GM23338 (cell line): ENCODE data around the gene COL15A1. TPM values are rescaled to one million over a fixed set of nuclear protein-coding genes. Genes with fewer than 3 reads are reported as not detected.

ENCODE experiments used
- ATAC-seq: fragments of 200-7000 bp; cut with Tn5 transposase; 3 replicates; pipeline ENCODE4 v1.9.1; 2020
- DNase-seq: peaks from one replicate; pipeline ENCODE4 v3.0.0-alpha.2; 2015; ENCODE audit warnings: low spot score
- H2AFZ ChIP-seq: fragments of 200-600 bp; sonication (generic); 2 replicates; pipeline ENCODE4 v1.8.0; 2016; ENCODE audit warnings: antibody characterized with exemption, mild to moderate bottlenecking, moderate library complexity
- H3F3A ChIP-seq: fragments of 200-600 bp; sonication (generic); replicated peaks from 2 replicates; pipeline ENCODE4 v1.8.0; 2017; ENCODE audit warnings: antibody characterized with exemption, mixed run types, low read depth
- H3K27ac ChIP-seq: fragments of 200-600 bp; sonication (generic); 2 replicates; pipeline ENCODE4 v1.6.1; 2016; ENCODE audit warnings: low read depth
- H3K27me3 ChIP-seq: fragments of 200-600 bp; sonication (generic); 2 replicates; pipeline ENCODE4 v1.8.0; 2016; ENCODE audit warnings: mild to moderate bottlenecking, mixed run types, moderate library complexity; ENCODE audit not compliant: insufficient read depth
- H3K36me3 ChIP-seq: fragments of 200-600 bp; sonication (generic); 2 replicates; pipeline ENCODE4 v1.8.0; 2016; ENCODE audit warnings: mild to moderate bottlenecking; ENCODE audit not compliant: insufficient read depth
- H3K4me1 ChIP-seq: fragments of 200-600 bp; sonication (generic); 2 replicates; pipeline ENCODE4 v1.8.0; 2016; ENCODE audit warnings: mild to moderate bottlenecking, moderate library complexity; ENCODE audit not compliant: insufficient read depth
- H3K4me2 ChIP-seq: fragments of 200-600 bp; sonication (generic); 2 replicates; pipeline ENCODE4 v1.7.1; 2017; ENCODE audit warnings: mixed run types
- H3K4me3 ChIP-seq: fragments of 200-600 bp; sonication (generic); 2 replicates; pipeline ENCODE4 v1.6.1; 2016; ENCODE audit warnings: mixed run types
- H3K79me2 ChIP-seq: fragments of 200-600 bp; sonication (generic); replicated peaks from 2 replicates; pipeline ENCODE4 v1.8.0; 2017; ENCODE audit warnings: mild to moderate bottlenecking; ENCODE audit not compliant: insufficient read depth
- H3K9me2 ChIP-seq: fragments of 200-600 bp; sonication (generic); 2 replicates; pipeline ENCODE4 v1.8.0; 2017; ENCODE audit not compliant: insufficient read depth
- H4K20me1 ChIP-seq: fragments of 200-600 bp; sonication (generic); replicated peaks from 2 replicates; pipeline ENCODE4 v1.8.0; 2017; ENCODE audit warnings: mild to moderate bottlenecking; ENCODE audit not compliant: insufficient read depth
- H3K27ac Mint-ChIP-seq: 2 replicates; pipeline ENCODE4 v1.8.0; 2020; ENCODE audit warnings: inconsistent platforms, mild to moderate bottlenecking, moderate library complexity, mixed read lengths
- H3K27me3 Mint-ChIP-seq: 3 replicates; pipeline ENCODE4 v1.8.0; 2022; ENCODE audit warnings: low read depth, mild to moderate bottlenecking, moderate library complexity, mixed read lengths, inconsistent platforms; ENCODE audit not compliant: insufficient read depth, poor library complexity
- H3K36me3 Mint-ChIP-seq: 3 replicates; pipeline ENCODE4 v1.8.0; 2021; ENCODE audit warnings: low read depth, mild to moderate bottlenecking, inconsistent platforms, moderate library complexity, mixed read lengths
- H3K4me1 Mint-ChIP-seq: 3 replicates; pipeline ENCODE4 v1.8.0; 2020; ENCODE audit warnings: mild to moderate bottlenecking, inconsistent platforms, mixed read lengths
- H3K4me3 Mint-ChIP-seq: 3 replicates; pipeline ENCODE4 v1.8.0; 2021; ENCODE audit warnings: moderate library complexity, mild to moderate bottlenecking, inconsistent platforms, mixed read lengths
- H3K9me3 Mint-ChIP-seq: 3 replicates; pipeline ENCODE4 v1.8.0; 2020; ENCODE audit warnings: moderate library complexity, mild to moderate bottlenecking, inconsistent platforms, mixed read lengths
- CTCF ChIP-seq, 2 experiments: fragments of 200-600 bp in 1 of 2; sonication (generic) in 1 of 2; conservative IDR thresholded peaks; 2 replicates each; pipeline versions ENCODE4 v1.5.1 to v1.6.1; 2016 to 2017; ENCODE audit warnings: antibody characterized with exemption in 2 of 2, low read depth in 2 of 2, mild to moderate bottlenecking in 2 of 2, moderate library complexity in 1 of 2
- EZH2 ChIP-seq: fragments of 200-600 bp; sonication (generic); IDR thresholded peaks from one replicate; pipeline ENCODE4 v1.8.0; 2017; ENCODE audit warnings: antibody characterized with exemption, mild to moderate bottlenecking, low read depth; ENCODE audit not compliant: unreplicated experiment
- JUNB ChIP-seq: IDR thresholded peaks from one replicate; pipeline ENCODE4 v1.6.1; 2016; ENCODE audit warnings: antibody characterized with exemption; ENCODE audit not compliant: unreplicated experiment
- NANOG ChIP-seq: IDR thresholded peaks from 2 replicates; pipeline ENCODE4 v1.6.1; 2016; ENCODE audit warnings: antibody characterized with exemption, borderline replicate concordance
- POLR2AphosphoS5 ChIP-seq: IDR thresholded peaks from 2 replicates; pipeline ENCODE4 v1.6.1; 2016; ENCODE audit warnings: antibody characterized with exemption, low read depth
- REST ChIP-seq: IDR thresholded peaks from one replicate; pipeline ENCODE4 v1.6.1; 2018; ENCODE audit warnings: antibody characterized with exemption; ENCODE audit not compliant: unreplicated experiment
- STAT1 ChIP-seq: IDR thresholded peaks from one replicate; pipeline ENCODE4 v1.6.1; 2016; ENCODE audit warnings: antibody characterized with exemption; ENCODE audit not compliant: unreplicated experiment
- ZNF114 ChIP-seq: fragments of 250-450 bp; sonication (Bioruptor Pico); IDR thresholded peaks from 2 replicates; pipeline ENCODE4 v1.5.0; 2020; ENCODE audit warnings: mild to moderate bottlenecking, moderate library complexity
- ZNF331 ChIP-seq: fragments of 250-450 bp; sonication (Bioruptor Pico); IDR thresholded peaks from 2 replicates; pipeline ENCODE4 v1.5.0; 2020; ENCODE audit warnings: low read depth, mild to moderate bottlenecking, moderate library complexity
- polyA plus RNA-seq: library from polyadenylated mRNA; unstranded; fragments of >200 nt; fragmentation: Nextera tagmentation; extraction: Ambion mirVana; gene quantifications from 2 replicates; pipeline ENCODE4 v1.2.1, GENCODE V29; 2016
- total RNA-seq: library from RNA; depleted of rRNA; stranded (reverse); fragments of >200 nt; shearing (Covaris generic); gene quantifications from 2 replicates; pipeline ENCODE4 v1.2.3, GENCODE V29; 2014

Gene COL15A1
- total and polyA plus RNA-seq, 2 experiments from 2014 or later, result 0.17 to 0.18 TPM

- TF ChIP-seq REST (no peak), ZNF331 (no peak), STAT1 (no peak), NANOG (no peak), CTCF (conservative IDR thresholded peaks at IDR 0.05; ENCODE audit: low read depth in 2 of 2) (no peak), JUNB (no peak)
Observed at GRCh38 chr9:99030092-99030511, 86.4 kb downstream of the COL15A1 start (continued).

GRCh38 chr9:99030610-99031109 lies 87.0 kb downstream of the COL15A1 start:
- Mint-ChIP-seq H3K27me3 (peaks cover 2% of the 10 kb centered on the region), H3K9me3 (peaks cover 6% of the 10 kb centered on the region), H3K4me3 (no peak overlapping the region), H3K36me3 (no peaks in the 10 kb centered on the region), H3K27ac (no peak overlapping the region), H3K4me1 (no peaks in the 10 kb centered on the region; the same call in 2 of the 3 replicates)
- Histone ChIP-seq H3K27me3 (no peaks in the 10 kb centered on the region), H3K4me1 (no peaks in the 10 kb centered on the region), H4K20me1 (no peaks in the 10 kb centered on the region), H2AFZ (no peak overlapping the region), H3K4me2 (no peak overlapping the region), H3K27ac (no peak overlapping the region), H3K36me3 (no peaks in the 10 kb centered on the region), H3K79me2 (no peaks in the 10 kb centered on the region), H3F3A (no peaks in the 10 kb centered on the region), H3K9me2 (0 out of 2 replicates have a peak, but pooled peaks cover under 1% of the 10 kb centered on the region), H3K4me3 (no peak overlapping the region)
- no peak for TF ChIP-seq EZH2
- no peak for TF ChIP-seq REST
- TF ChIP-seq POLR2AphosphoS5, result no peak
- TF ChIP-seq NANOG, result no peak
- no peak for TF ChIP-seq ZNF114
- DNase-seq (no peak), ATAC-seq (no peak)
